Uterus (tissue), 4 donors: ENCODE results near the gene XDH. TPM values are rescaled to one million over a fixed set of nuclear protein-coding genes. Genes with fewer than 3 reads are reported as not detected.

Experiments used
- DNase-seq, 2 donors: peaks; one replicate each; pipeline ENCODE4 v3.0.0-alpha.2; 2019 to 2020
- H3K27ac ChIP-seq, 2 donors: fragments of 200-600 bp; sonication (generic); 1 replicate in 1 of 2; 2 replicates in 1 of 2; pipeline ENCODE4 v1.5.1; 2016 to 2018
- H3K27me3 ChIP-seq, 2 donors: fragments of 200-600 bp; sonication (generic); one replicate each; pipeline ENCODE4 v1.5.1; 2018 to 2019; ENCODE audit warnings: control low read depth in 1 of 2
- H3K36me3 ChIP-seq, 2 donors: fragments of 200-600 bp; sonication (generic); one replicate each; pipeline ENCODE4 v1.5.1; 2019; ENCODE audit warnings: control low read depth in 1 of 2
- H3K4me1 ChIP-seq, 2 donors: fragments of 200-600 bp; sonication (generic); one replicate each; pipeline ENCODE4 v1.5.1; 2018 to 2019; ENCODE audit warnings: control low read depth in 1 of 2
- H3K4me3 ChIP-seq, 2 donors: fragments of 200-600 bp; sonication (generic); 1 replicate in 1 of 2; 2 replicates in 1 of 2; pipeline ENCODE4 v1.5.1; 2018 to 2019; ENCODE audit warnings: mild to moderate bottlenecking in 1 of 2
- H3K9me3 ChIP-seq, 2 donors: fragments of 200-600 bp; sonication (generic); one replicate each; pipeline ENCODE4 v1.5.1; 2019; ENCODE audit warnings: control low read depth in 1 of 2
- CTCF ChIP-seq, 4 experiments: fragments of 200-600 bp in 2 of 4; fragments of 450-650 bp in 2 of 4; sonication (generic) in 2 of 4; IDR thresholded peaks; one replicate each; pipeline ENCODE4 v1.5.1; 2016 to 2019; ENCODE audit warnings: antibody characterized with exemption in 4 of 4, mild to moderate bottlenecking in 2 of 4, moderate library complexity in 1 of 4
- POLR2A ChIP-seq, 2 donors: fragments of 450-650 bp; IDR thresholded peaks; one replicate each; pipeline ENCODE4 v1.6.1; 2016; ENCODE audit warnings: antibody characterized with exemption in 2 of 2, mild to moderate bottlenecking in 1 of 2, moderate library complexity in 1 of 2
- intact Hi-C: fragments of 100-400 bp; cut with DNase I; formaldehyde crosslinking; loops from one replicate; pipeline ENCODE4 v1.15.1; 2023; ENCODE audit warnings: low total_unique reads
- total RNA-seq, 4 donors: library from RNA; depleted of rRNA in 3 of 4; stranded (reverse); fragments of >200 nt in 3 of 4; gene quantifications; one replicate each; pipeline versions ENCODE4 v1.1.0 to v1.2.4, GENCODE V29; 2014 to 2023
- donor health status: DM: yes; HTN: yes; CAD: no.

The XDH gene
- total RNA-seq, 4 donors from 2014 or later, result 0.35 TPM; not detected in 3

GRCh38 chr2:31415421-31415820 lies 879 bp upstream of the XDH start:
- TF ChIP-seq CTCF (IDR thresholded peaks at IDR 0.05), result no peak
- TF ChIP-seq POLR2A (IDR thresholded peaks at IDR 0.05), result no peak
- no peak for DNase-seq
- Histone ChIP-seq H3K27me3 (no peaks in the 10 kb centered on the region), H3K36me3 (no peaks in the 10 kb centered on the region), H3K9me3 (no peaks in the 10 kb centered on the region), H3K4me3 (no peak overlapping the region), H3K27ac (no peak overlapping the region), H3K4me1 (no peaks in the 10 kb centered on the region)
- intact Hi-C loops, result no loop called here

- H3K27ac ChIP-seq, result no peak overlapping the region
- TF ChIP-seq POLR2A (IDR thresholded peaks at IDR 0.05), result no peak
- TF ChIP-seq CTCF (IDR thresholded peaks at IDR 0.05), result no peak
- H3K27me3 ChIP-seq, result no peaks in the 10 kb centered on the region
- H3K9me3 ChIP-seq, result no peaks in the 10 kb centered on the region
- no peak overlapping the region for H3K4me3 ChIP-seq
- DNase-seq, result no peak
- H3K4me1 ChIP-seq, result no peaks in the 10 kb centered on the region
- no peaks in the 10 kb centered on the region for H3K36me3 ChIP-seq
- intact Hi-C loops, result no loop called here
Observed at GRCh38 chr2:31413862-31414550, 536 bp downstream of the XDH start.

- intact Hi-C loops, result no loop called here
- Histone ChIP-seq H3K27ac (no peak overlapping the region), H3K9me3 (no peaks in the 10 kb centered on the region), H3K4me3 (no peak overlapping the region), H3K27me3 (no peaks in the 10 kb centered on the region), H3K36me3 (no peaks in the 10 kb centered on the region), H3K4me1 (no peaks in the 10 kb centered on the region)
- DNase-seq, result no peak
- TF ChIP-seq CTCF (IDR thresholded peaks at IDR 0.05) (no peak), POLR2A (IDR thresholded peaks at IDR 0.05) (no peak)
Observed at GRCh38 chr2:31413025-31413424, 1.5 kb downstream of the XDH start.

- H3K9me3 ChIP-seq, result no peaks in the 10 kb centered on the region
- no peak for DNase-seq
- TF ChIP-seq CTCF (IDR thresholded peaks at IDR 0.05) (no peak), POLR2A (IDR thresholded peaks at IDR 0.05) (no peak)
- no peaks in the 10 kb centered on the region for H3K36me3 ChIP-seq
- H3K27ac ChIP-seq, result no peak overlapping the region
- no peaks in the 10 kb centered on the region for H3K4me1 ChIP-seq
- no peaks in the 10 kb centered on the region for H3K27me3 ChIP-seq
- intact Hi-C loops, result no loop called here
- no peak overlapping the region for H3K4me3 ChIP-seq
Observed at GRCh38 chr2:31411771-31412170, 2.8 kb downstream of the XDH start.

- no peak overlapping the region for H3K27ac ChIP-seq
- no peaks in the 10 kb centered on the region for H3K4me1 ChIP-seq
- no peaks in the 10 kb centered on the region for H3K27me3 ChIP-seq
- TF ChIP-seq POLR2A (IDR thresholded peaks at IDR 0.05) (no peak), CTCF (IDR thresholded peaks at IDR 0.05) (no peak)
- DNase-seq, result no peak
- intact Hi-C loops, result no loop called here
- no peaks in the 10 kb centered on the region for H3K36me3 ChIP-seq
- H3K9me3 ChIP-seq, result no peaks in the 10 kb centered on the region
- H3K4me3 ChIP-seq, result no peak overlapping the region
Observed at GRCh38 chr2:31406593-31407385, 7.8 kb downstream of the XDH start.
